HG03103 (cell line): ENCODE measurements around the gene RHOT1.
A peak's percentile ranks its signal among the peaks of the same experiment; 100 is the strongest.
"Not testable (repeated sequence)": the region's sequence is repeated elsewhere in the genome, so short reads cannot be mapped to it uniquely, and the experiment has no call there.

ENCODE experiments used
- ATAC-seq: cut with Tn5 transposase; IDR thresholded peaks from one replicate; pipeline ENCODE4 v1.9.1; 2021; ENCODE audit warnings: low read depth; ENCODE audit not compliant: unreplicated experiment

The RHOT1 gene

DNA sequence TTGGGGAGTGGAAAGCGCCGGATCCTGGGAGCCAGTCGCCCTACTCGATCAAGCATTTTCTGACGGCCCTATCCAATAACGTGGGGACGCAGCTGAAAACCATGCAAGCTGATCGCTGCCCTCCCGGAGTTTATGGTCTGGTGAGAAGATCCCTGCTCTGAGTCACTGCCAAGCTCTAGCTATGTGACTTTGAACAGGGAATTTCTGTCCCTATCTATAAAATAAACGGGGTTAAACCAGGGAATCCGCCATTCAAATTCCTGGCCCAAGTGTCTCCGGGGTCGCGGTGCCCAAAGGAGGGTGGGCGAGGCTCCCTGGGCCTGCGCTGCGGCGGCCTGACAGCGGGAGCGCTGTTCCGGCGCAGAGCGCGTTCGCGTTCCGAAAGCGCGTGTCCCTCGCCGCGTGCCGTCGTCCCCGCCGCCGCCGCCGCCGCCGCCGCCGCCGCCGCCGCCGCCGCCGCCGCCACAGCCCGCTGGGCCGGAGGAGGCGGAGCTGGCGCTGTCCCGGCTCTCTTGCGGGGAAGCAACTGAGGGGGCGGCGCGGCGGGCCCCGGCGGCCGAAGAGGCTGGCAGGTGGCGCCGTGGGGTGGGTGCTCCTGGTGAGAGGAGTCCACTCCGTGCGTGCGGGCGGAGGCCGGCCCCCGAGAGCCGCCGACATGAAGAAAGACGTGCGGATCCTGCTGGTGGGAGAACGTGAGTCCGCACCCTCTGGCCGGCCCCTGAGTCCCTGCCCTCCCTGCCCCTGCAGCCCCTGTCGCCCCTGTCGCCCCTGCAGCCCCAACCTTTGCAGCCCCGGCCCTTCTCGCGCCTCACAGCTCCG is at the start of gene RHOT1:
RHOT1 (plus strand) TSS at position 465 of the 819 bp plus-strand sequence; CDS start at position 656, 191 bp downstream.
- peak; percentile 59 for ATAC-seq

DNA sequence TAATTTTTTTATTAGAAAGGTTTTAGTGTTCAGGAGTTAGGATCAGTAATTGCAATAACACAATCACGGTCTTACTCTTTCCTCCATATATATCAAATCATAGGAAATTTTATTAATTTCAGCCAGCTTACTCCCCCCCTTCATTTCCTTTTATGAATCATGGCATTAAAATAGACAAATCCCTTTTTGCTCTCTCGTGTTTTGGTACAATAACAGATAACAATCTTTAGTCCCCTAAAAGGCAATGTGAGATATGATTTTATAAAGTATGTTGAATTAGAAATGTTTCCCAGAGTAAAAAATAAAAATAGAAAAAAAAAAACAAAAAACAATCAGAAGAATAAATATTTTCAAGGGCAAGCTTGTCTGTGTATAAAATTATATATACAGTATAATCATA is 42.6 kb upstream of the RHOT1 start:
- ATAC-seq = no peak

DNA sequence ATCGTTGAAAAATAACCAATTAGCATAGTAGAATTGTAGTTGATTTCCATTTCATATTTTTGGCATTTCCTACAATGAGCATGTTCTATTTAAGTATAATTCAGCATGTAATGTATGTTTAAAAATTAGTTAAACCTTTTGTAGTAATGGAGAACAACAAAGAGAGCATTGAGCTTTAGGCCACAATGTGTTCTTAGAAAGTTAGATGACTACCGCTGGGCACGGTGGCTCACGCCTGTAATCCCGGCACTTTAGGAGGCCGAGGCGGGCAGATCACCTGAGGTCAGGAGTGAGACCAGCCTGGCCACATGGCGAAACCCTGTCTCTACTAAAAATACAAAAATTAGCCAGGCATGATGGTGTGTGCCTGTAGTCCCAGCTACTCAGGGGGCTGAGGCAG is 42.0 kb upstream of the RHOT1 start:
- ATAC-seq = not testable (repeated sequence)

DNA sequence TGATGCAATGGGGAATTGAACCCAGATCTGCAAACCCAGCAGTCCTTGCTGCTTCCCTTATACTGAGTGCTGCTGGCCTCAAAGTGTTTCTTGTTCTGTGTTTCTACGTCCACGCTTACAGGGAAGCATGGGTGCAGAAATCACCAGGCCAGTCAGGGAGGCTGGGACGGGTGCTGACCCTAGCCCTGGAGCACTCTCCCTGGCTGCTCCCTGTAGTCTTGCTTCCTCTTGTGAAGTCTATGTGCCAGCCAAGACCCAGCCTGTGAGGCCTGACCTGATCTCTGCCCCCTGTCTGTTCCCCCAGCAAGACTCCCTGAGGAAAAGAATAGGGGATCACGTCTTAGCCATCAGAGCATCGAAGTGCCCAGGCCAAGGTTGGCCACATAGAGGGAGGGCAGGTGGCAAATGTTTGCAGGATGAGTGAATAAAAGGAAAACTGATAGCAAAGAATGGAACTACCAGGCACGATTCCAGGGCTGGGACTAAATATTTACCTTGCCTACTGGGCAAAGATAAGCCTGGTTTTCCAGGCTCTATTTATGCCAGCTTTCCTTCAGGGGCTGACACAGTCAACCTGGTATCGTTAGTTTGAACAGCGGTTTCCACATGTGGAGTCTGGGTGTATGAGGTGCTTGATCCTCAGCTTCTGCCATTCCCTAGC is 41.2 kb upstream of the RHOT1 start:
- no peak for ATAC-seq

DNA sequence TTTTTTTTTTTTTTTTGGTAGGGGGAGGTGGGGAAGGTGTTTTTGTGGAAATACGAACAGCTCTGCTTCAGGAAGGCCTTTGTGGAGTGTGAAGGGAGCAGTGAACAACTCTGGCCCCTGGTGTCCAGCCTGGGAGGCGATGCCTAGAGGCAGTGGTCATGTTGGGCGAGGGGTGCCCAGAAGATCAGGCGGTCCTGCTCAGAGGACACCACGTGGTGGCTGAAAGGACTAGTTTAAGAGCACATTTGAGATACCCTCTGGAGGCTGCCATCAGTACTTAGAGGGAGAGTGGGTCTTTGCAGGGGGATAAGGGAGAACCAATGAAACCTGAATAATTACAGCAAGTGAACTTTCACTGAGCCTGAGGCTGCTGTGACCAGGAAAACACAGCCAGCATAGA is 40.1 kb upstream of the RHOT1 start:
- no peak for ATAC-seq

DNA sequence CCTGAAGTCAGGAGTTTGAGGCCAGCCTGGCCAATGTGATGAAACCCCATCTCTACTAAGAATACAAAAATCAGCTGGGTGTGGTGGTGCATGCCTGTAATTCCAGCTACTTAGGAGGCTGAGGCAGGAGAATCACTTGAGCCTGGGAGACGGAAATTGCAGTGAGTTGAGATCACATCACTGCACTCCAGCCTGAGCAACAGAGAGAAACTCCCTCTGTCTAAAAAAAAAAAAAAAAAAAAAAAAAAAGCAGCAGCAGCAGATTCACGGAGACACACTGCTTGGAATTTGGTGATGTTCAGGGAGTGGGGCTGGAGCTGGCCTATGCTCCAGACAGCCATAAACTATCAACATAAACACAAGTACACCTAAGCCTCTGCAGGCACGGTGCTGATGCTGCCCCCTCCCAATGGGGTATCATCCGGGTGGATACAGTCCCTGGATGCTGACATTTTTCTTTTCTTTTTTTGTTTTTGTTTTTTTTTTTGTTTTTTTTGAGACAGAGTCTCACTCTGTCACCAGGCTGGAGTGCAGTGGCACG is 39.6 kb upstream of the RHOT1 start:
- no peak for ATAC-seq

DNA sequence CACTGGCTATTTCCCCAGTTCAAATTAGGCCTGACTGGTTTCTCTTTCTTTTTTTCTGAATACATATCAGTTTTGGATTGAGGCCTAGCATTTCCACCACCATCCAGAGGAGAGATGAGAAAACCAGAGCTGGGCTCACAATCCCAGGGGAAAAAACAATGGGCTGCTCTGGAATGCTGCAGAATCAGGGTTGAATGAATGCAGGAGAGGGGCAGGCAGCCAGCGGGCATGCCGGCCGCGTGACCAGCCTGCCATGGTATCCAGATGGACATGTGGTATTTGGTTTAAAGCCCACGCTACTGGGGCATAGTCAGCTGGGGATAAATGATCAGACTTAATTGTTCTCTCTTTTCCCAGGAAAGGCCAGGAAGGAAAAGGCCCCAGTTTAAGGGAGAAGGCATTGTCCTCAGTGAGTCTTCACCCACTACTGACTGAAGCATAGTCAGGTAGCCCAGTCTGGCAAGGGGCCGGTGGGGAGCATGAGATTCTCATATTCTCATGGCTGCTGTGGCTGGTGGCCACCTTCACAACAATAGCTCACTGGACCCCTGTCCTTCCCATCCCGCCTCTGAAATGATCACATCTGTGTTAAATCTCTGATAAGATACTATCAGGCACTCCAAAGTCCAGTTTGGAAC is 38.7 kb upstream of the RHOT1 start:
- ATAC-seq = no peak

DNA sequence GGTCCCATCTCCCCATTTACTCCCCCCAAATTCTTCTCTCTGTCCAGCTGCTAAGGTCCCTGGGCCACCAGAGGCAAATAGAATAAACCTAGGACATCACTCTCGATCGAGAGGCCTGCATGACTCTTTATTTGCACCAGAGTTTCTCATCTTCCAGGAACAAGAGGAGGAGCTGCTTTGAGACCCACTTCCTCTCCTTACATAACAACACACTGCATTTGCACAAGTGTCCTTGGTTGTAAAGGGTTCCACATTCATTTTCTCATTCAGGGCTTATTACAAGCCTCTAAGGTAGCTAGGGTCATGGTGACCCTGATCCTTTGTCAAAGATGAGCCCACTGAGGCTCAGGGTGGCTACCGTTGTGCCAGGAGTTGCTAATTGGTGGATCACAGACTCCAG is 38.1 kb upstream of the RHOT1 start:
- ATAC-seq = no peak

DNA sequence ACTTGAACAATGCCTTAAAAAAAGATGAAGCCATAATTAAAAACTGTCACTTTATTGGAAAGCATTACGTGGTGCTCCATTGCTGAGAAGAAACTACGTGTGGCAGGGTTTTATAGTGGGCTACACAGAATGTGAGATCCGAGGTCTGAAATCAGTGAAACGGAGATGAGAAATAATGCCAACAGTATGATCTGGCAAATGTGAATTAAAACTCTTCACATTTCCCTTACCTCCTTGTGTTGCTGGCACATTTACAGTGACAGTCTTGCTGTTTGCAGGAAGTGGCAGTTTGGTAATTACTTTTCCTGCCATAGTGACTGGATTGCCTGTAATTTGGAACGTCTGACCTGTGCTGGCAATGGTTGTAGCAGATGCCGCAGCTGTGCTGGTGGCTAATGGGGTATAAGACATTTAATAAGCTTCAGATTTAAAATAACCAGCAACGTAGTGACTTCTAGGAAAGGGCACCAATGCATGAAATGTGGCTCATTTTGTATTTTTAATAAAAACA is 35.8 kb upstream of the RHOT1 start:
- ATAC-seq = not testable (repeated sequence)

DNA sequence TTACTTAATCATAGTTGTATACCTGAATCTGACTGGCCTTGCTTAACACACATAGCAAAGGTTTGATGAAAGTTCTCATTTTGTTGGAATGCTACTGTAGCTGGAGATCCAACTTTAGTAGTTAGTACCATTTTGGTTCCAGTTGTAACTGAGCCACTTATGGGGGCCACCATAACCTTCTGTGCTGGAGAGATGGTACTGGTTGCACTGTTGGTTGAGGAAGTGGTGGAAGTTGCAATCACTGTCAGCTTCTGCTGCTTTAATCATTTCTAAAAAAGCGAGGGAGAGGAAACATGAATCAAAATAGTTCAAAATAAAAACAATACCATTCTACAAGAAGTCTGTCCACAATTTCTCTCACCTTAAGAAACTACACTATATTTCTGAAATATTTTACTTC is 35.1 kb upstream of the RHOT1 start:
- ATAC-seq = not testable (repeated sequence)

DNA sequence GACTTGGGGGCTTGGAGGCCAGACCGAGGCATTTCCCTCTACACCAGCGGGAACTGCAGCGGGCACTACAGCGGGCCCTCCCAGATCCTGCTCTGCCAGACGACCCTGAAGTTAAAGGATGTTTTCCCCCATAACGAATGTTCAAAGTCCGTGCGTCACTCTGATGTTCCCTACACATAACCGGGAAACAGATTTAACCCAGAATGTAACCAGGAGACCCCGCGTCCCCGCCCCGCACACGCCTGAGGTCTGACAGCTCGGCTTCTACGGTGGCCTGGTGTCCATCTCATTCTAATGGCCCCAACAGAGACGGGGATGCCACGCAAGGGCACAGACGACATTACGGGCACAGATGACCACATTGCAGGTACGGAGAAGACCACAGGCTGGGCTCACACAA is 31.7 kb upstream of the RHOT1 start:
- ATAC-seq = no peak

DNA sequence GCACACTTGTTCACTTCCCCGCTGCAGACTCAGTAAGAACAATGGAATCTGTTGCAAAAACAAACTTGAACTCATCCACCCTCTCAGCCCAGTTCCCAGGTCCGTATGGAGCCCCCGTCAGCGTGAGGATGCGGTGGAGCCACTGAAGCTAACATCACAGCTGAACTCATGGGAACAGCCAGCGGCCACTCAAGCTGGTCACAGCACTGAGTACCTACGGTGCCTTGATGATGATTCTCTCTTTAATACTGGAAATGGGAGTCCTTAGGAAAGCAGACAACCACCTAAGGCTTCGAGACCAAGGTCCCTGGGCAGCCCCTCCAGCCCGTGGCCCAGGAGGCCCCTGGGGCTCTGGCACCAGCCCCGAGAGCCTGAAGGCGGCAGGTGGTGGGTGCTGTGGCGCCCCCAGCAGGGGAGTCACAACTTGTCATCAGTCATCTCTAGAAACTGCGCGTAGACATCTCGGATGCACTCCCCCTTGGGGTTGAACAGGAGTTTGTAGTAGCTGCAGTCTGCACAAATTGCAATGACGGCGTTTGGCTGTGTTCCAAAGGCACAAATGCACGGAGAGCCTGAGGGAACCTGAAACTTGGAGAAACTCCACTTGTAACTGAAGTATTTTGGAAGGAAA is 31.0 kb upstream of the RHOT1 start:
- no peak for ATAC-seq

DNA sequence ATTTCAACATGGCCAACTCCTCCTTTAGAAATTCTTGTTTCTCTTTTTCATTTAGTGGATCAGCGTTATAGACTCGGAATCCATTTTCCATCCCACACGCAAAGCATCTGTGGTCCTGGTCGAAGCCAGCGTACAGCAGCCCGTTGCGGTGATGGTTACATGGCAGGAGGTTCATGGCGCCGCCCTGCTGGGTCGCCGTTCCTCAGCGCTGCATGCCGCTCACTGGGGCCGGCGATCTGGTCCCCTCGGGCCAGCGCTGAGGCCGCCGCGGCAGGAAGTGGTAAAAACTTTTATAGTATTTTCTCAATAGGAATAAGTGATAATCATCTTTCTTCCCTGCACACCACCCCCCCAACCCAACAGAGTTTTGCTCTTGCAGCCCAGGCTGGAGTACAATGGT is 29.9 kb upstream of the RHOT1 start:
- no peak for ATAC-seq

DNA sequence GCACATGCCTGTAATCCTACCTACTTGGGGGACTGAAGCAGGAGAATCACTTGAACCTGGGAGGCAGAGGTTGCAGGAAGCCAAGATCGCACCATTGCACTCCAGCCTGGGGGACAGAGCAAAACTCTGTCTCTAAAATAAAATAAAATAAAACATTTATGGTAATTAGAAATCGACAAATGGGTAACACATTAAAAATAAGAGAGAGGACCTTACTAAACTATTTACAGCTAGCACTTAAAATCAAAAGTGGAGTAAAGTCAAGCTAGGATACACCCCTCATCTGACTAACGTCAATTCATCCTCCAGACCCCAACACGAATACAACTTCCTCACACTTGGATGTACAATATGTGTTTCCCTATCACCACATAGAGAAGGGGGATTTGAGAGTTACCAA is 27.8 kb upstream of the RHOT1 start:
- no peak for ATAC-seq

DNA sequence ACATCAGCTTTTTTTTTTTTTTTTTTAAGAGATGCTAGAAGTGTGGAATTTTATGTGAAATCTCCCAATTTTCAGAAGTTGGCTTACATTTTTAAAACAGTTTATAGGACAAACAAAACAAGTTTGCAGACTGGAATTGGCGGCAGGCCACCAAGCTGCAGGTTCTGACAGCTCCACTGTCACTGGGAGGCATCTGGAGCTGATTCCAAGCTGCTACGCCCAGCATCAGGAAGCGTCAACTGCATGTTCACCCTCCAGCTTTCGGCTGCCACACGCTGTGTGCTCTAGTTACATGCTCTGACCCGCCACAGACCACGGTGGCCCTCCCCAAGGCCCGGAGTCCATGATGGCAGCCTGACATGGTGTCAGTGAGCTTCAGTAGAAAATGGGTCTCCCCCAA is 26.8 kb upstream of the RHOT1 start:
- not testable (repeated sequence) for ATAC-seq

DNA sequence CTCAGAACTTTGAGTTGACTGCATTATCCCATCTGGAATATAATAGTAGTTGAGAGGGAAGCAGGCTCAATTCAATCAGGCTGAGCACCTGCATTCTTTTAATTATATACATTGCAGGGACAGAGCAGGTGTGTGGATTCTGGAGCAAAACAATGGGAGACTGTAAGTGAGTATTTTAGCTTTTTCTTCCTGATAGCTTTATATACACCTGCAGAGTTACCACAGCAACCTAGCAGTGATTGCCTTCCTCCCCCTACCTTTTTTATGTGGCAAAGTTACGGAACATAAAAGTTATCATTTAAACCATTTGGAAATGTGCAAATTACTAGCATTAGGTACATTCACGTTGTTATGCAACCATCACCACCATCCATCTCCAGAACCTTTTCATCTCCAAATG is 25.4 kb upstream of the RHOT1 start:
- no peak for ATAC-seq

DNA sequence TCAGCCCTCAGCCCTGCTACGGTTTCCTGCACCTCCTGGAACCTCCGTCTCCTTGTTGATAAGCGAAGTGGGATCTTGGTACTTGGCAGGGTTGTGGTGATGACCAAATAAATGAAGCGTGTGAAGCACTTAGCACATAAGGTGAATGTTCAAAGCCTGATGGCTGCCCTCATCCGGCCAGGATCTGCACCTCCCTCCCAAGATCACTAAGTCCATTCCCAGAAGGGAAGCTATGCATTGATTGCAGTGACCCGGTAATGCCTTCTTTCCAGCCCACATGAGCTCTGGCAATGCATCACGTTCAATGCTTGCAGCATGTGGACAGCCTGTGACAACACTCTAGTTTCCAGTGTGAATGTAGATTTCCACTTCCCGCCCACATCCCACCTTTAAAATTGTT is 24.9 kb upstream of the RHOT1 start:
- ATAC-seq = no peak

DNA sequence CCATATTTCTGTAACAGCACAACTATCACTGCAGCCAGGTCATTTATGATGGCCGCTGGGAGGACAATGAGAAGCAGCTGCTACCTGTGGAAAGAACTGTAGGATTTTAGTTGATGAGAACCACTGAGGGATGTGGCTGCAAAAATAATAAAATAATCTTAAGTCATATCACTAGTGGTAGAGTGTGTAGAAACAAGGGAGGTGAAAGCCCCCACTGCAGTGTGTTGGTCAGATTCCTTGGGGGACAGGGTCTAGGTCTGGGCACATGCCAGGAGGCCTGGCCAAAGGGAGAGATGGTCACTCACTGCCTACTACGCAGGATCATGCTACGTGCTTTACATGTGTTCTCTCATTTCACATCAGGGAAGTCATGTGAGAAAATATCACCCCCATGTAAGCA is 24.2 kb upstream of the RHOT1 start:
- not testable (repeated sequence) for ATAC-seq

DNA sequence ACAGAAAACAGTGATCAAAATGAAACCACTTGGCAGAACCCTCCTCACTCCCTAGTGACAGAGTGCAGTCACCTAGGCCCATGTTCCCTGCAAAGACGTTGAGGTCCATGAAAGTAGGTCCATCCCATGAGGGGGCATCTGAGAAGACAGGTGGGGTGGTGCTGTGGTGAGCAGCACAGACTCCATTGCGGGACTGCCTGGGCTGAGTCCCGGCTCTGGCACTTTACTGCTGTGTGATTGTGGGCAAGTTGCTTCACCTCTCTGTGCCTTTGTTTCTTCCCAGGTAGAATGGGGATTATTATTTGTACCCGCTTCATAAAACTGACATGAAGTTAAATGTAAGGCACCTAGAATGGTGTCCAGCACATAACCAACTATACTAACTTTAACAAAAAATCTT is 23.5 kb upstream of the RHOT1 start:
- ATAC-seq = no peak

DNA sequence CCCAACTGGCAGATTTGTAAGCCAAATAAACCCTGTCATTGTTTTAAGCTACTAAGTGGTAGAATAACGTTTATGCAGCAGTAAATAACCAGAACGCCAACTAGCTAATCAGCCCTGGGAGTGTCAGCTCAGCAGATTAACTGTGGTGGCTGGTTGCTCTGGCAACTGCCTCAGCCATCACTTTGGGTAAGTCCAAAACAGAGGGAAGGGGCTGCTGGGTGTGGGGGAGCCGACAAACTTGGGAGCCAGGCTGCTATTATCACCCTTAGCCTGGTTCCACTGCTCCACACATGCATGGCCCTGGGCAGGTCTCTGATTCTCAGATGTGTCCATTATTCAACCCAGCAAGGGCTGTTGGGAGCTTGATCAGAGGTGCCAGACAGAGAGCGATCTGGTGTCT is 22.2 kb upstream of the RHOT1 start:
- no peak for ATAC-seq

DNA sequence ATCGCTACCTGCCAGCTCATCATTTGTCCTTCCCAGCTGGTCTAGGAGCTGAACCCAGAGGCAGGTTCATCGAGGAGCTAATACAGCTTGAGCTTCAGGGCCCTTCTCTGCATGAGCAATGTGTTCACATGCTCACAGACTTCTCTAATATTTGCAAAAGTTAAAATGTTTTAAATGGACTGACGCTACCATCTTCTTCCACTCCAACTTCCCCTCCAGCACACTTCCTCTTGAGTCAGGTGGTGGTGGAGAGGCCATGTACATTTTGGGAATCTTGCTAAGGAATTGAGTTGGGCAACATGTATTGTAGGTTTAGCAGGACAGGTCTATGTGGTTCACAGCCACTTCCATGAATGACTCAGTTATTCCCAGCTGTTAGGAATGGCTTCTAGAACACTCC is 21.6 kb upstream of the RHOT1 start:
- no peak for ATAC-seq
